ENCODE measurements around the gene ASXL2.
"Not testable (repeated sequence)": the region's sequence is repeated elsewhere in the genome, so short reads cannot be mapped to it uniquely, and the experiment has no call there.

ASXL2 gene

GRCh38 chr2:25878361-25879132, at the start of gene ASXL2:
Gene ASXL2, minus strand, starts transcription at chr2:25878487. Its CDS starts 265 bp downstream, at chr2:25878222.
- DNase-seq (ENCODE audit: low read depth, low spot score), result peak; percentile 92

- DNase-seq (ENCODE audit: low read depth, low spot score), result no peak
Observed at GRCh38 chr2:25926984-25927756, 48.9 kb upstream of the ASXL2 start.

GRCh38 chr2:25922501-25922900, 44.2 kb upstream of the ASXL2 start:
- DNase-seq (ENCODE audit: low read depth, low spot score), result no peak

- DNase-seq (ENCODE audit: low read depth, low spot score), result no peak
Observed at GRCh38 chr2:25920786-25921415, 42.6 kb upstream of the ASXL2 start.

- no peak for DNase-seq (ENCODE audit: low read depth, low spot score)
Observed at GRCh38 chr2:25920336-25920735, 42.0 kb upstream of the ASXL2 start.

GRCh38 chr2:25917832-25918231, 39.5 kb upstream of the ASXL2 start:
- no peak for DNase-seq (ENCODE audit: low read depth, low spot score)

- DNase-seq (ENCODE audit: low read depth, low spot score), result not testable (repeated sequence)
Observed at GRCh38 chr2:25917411-25917810, 39.1 kb upstream of the ASXL2 start.

GRCh38 chr2:25915944-25916772, 37.9 kb upstream of the ASXL2 start:
- DNase-seq (ENCODE audit: low read depth, low spot score), result peak; percentile 17

- DNase-seq (ENCODE audit: low read depth, low spot score), result not testable (repeated sequence)
Observed at GRCh38 chr2:25915411-25915810, 37.1 kb upstream of the ASXL2 start.

GRCh38 chr2:25913696-25913973, 35.3 kb upstream of the ASXL2 start:
- not testable (repeated sequence) for DNase-seq (ENCODE audit: low read depth, low spot score)

- no peak for DNase-seq (ENCODE audit: low read depth, low spot score)
Observed at GRCh38 chr2:25912851-25913695, 34.8 kb upstream of the ASXL2 start.

- DNase-seq (ENCODE audit: low read depth, low spot score), result not testable (repeated sequence)
Observed at GRCh38 chr2:25909574-25909973, 31.3 kb upstream of the ASXL2 start.

- no peak for DNase-seq (ENCODE audit: low read depth, low spot score)
Observed at GRCh38 chr2:25905126-25905525, 26.8 kb upstream of the ASXL2 start.

- DNase-seq (ENCODE audit: low read depth, low spot score), result no peak
Observed at GRCh38 chr2:25903216-25903776, 25.0 kb upstream of the ASXL2 start.

GRCh38 chr2:25899404-25899970, 21.2 kb upstream of the ASXL2 start:
- DNase-seq (ENCODE audit: low read depth, low spot score), result no peak

GRCh38 chr2:25897506-25897905, 19.2 kb upstream of the ASXL2 start:
- DNase-seq (ENCODE audit: low read depth, low spot score), result no peak

- not testable (repeated sequence) for DNase-seq (ENCODE audit: low read depth, low spot score)
Observed at GRCh38 chr2:25896308-25896707, 18.0 kb upstream of the ASXL2 start.

GRCh38 chr2:25895610-25896009, 17.3 kb upstream of the ASXL2 start:
- DNase-seq (ENCODE audit: low read depth, low spot score), result no peak

GRCh38 chr2:25895018-25895417, 16.7 kb upstream of the ASXL2 start:
- DNase-seq (ENCODE audit: low read depth, low spot score), result no peak
